GM23338 (cell line): Measurements from ENCODE around the gene FOXP4. TPM values are rescaled to one million over a fixed set of nuclear protein-coding genes. Genes with fewer than 3 reads are reported as not detected.

Experiments used
- ATAC-seq: fragments of 200-7000 bp; cut with Tn5 transposase; 3 replicates; pipeline ENCODE4 v1.9.1; 2020
- DNase-seq: peaks from one replicate; pipeline ENCODE4 v3.0.0-alpha.2; 2015; ENCODE audit warnings: low spot score
- H2AFZ ChIP-seq: fragments of 200-600 bp; sonication (generic); 2 replicates; pipeline ENCODE4 v1.8.0; 2016; ENCODE audit warnings: antibody characterized with exemption, mild to moderate bottlenecking, moderate library complexity
- H3F3A ChIP-seq: fragments of 200-600 bp; sonication (generic); replicated peaks from 2 replicates; pipeline ENCODE4 v1.8.0; 2017; ENCODE audit warnings: antibody characterized with exemption, mixed run types, low read depth
- H3K27ac ChIP-seq: fragments of 200-600 bp; sonication (generic); 2 replicates; pipeline ENCODE4 v1.6.1; 2016; ENCODE audit warnings: low read depth
- H3K27me3 ChIP-seq: fragments of 200-600 bp; sonication (generic); 2 replicates; pipeline ENCODE4 v1.8.0; 2016; ENCODE audit warnings: mild to moderate bottlenecking, mixed run types, moderate library complexity; ENCODE audit not compliant: insufficient read depth
- H3K36me3 ChIP-seq: fragments of 200-600 bp; sonication (generic); 2 replicates; pipeline ENCODE4 v1.8.0; 2016; ENCODE audit warnings: mild to moderate bottlenecking; ENCODE audit not compliant: insufficient read depth
- H3K4me1 ChIP-seq: fragments of 200-600 bp; sonication (generic); 2 replicates; pipeline ENCODE4 v1.8.0; 2016; ENCODE audit warnings: mild to moderate bottlenecking, moderate library complexity; ENCODE audit not compliant: insufficient read depth
- H3K4me2 ChIP-seq: fragments of 200-600 bp; sonication (generic); 2 replicates; pipeline ENCODE4 v1.7.1; 2017; ENCODE audit warnings: mixed run types
- H3K4me3 ChIP-seq: fragments of 200-600 bp; sonication (generic); 2 replicates; pipeline ENCODE4 v1.6.1; 2016; ENCODE audit warnings: mixed run types
- H3K79me2 ChIP-seq: fragments of 200-600 bp; sonication (generic); replicated peaks from 2 replicates; pipeline ENCODE4 v1.8.0; 2017; ENCODE audit warnings: mild to moderate bottlenecking; ENCODE audit not compliant: insufficient read depth
- H3K9me2 ChIP-seq: fragments of 200-600 bp; sonication (generic); 2 replicates; pipeline ENCODE4 v1.8.0; 2017; ENCODE audit not compliant: insufficient read depth
- H4K20me1 ChIP-seq: fragments of 200-600 bp; sonication (generic); replicated peaks from 2 replicates; pipeline ENCODE4 v1.8.0; 2017; ENCODE audit warnings: mild to moderate bottlenecking; ENCODE audit not compliant: insufficient read depth
- H3K27ac Mint-ChIP-seq: 2 replicates; pipeline ENCODE4 v1.8.0; 2020; ENCODE audit warnings: inconsistent platforms, mild to moderate bottlenecking, moderate library complexity, mixed read lengths
- H3K27me3 Mint-ChIP-seq: 3 replicates; pipeline ENCODE4 v1.8.0; 2022; ENCODE audit warnings: low read depth, mild to moderate bottlenecking, moderate library complexity, mixed read lengths, inconsistent platforms; ENCODE audit not compliant: insufficient read depth, poor library complexity
- H3K36me3 Mint-ChIP-seq: 3 replicates; pipeline ENCODE4 v1.8.0; 2021; ENCODE audit warnings: low read depth, mild to moderate bottlenecking, inconsistent platforms, moderate library complexity, mixed read lengths
- H3K4me1 Mint-ChIP-seq: 3 replicates; pipeline ENCODE4 v1.8.0; 2020; ENCODE audit warnings: mild to moderate bottlenecking, inconsistent platforms, mixed read lengths
- H3K4me3 Mint-ChIP-seq: 3 replicates; pipeline ENCODE4 v1.8.0; 2021; ENCODE audit warnings: moderate library complexity, mild to moderate bottlenecking, inconsistent platforms, mixed read lengths
- H3K9me3 Mint-ChIP-seq: 3 replicates; pipeline ENCODE4 v1.8.0; 2020; ENCODE audit warnings: moderate library complexity, mild to moderate bottlenecking, inconsistent platforms, mixed read lengths
- EZH2 ChIP-seq: fragments of 200-600 bp; sonication (generic); IDR thresholded peaks from one replicate; pipeline ENCODE4 v1.8.0; 2017; ENCODE audit warnings: antibody characterized with exemption, mild to moderate bottlenecking, low read depth; ENCODE audit not compliant: unreplicated experiment
- EZH2phosphoT487 ChIP-seq: fragments of 200-600 bp; sonication (generic); IDR thresholded peaks from one replicate; pipeline ENCODE4 v1.8.1; 2018; ENCODE audit warnings: antibody characterized with exemption; ENCODE audit not compliant: unreplicated experiment
- STAT1 ChIP-seq: IDR thresholded peaks from one replicate; pipeline ENCODE4 v1.6.1; 2016; ENCODE audit warnings: antibody characterized with exemption; ENCODE audit not compliant: unreplicated experiment
- ZNF114 ChIP-seq: fragments of 250-450 bp; sonication (Bioruptor Pico); IDR thresholded peaks from 2 replicates; pipeline ENCODE4 v1.5.0; 2020; ENCODE audit warnings: mild to moderate bottlenecking, moderate library complexity
- polyA plus RNA-seq: library from polyadenylated mRNA; unstranded; fragments of >200 nt; fragmentation: Nextera tagmentation; extraction: Ambion mirVana; gene quantifications from 2 replicates; pipeline ENCODE4 v1.2.1, GENCODE V29; 2016
- total RNA-seq: library from RNA; depleted of rRNA; stranded (reverse); fragments of >200 nt; shearing (Covaris generic); gene quantifications from 2 replicates; pipeline ENCODE4 v1.2.3, GENCODE V29; 2014
- TF ChIP-seq, protein P1 (sequence below): IDR thresholded peaks from one replicate; pipeline ENCODE4 v1.6.1; 2018; ENCODE audit warnings: antibody characterized with exemption; ENCODE audit not compliant: unreplicated experiment
- TF ChIP-seq, protein P2 (sequence below): fragments of 250-450 bp; sonication (Bioruptor Pico); IDR thresholded peaks from 2 replicates; pipeline ENCODE4 v1.5.0; 2020; ENCODE audit warnings: mild to moderate bottlenecking, moderate library complexity

FOXP4 gene
- total and polyA plus RNA-seq, 2 experiments from 2014 or later = 5.1 to 13.5 TPM

DNA sequence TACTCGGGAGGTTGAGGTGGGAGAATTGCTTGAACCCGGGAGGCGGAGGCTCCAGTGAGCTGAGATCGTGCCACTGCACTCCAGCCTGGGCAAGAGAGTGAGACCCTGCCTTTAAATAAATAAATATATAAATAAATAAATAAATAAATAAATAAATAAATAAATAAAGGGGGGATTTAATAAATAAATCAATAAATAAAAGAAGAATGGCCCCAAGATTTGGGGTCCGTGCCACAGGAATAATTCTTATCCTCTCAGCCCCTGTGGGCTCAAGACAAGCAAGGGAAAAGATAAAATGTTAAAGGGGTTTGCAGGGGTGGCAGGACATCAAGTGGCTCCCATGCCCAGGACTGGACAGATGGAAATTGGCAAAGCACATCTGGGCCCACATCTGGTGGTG lies 60.9 kb downstream of the FOXP4 start:
- Histone ChIP-seq H3K36me3 (no peaks in the 10 kb centered on the region; the same call in 1 of the 2 replicates), H3K4me3 (no peak overlapping the region), H3K27me3 (0 out of 2 replicates have a peak, but pooled peaks cover 4% of the 10 kb centered on the region), H3K79me2 (no peaks in the 10 kb centered on the region), H2AFZ (no peak overlapping the region), H3K9me2 (no peaks in the 10 kb centered on the region), H3K4me1 (peaks cover 8% of the 10 kb centered on the region), H3K4me2 (no peak overlapping the region), H3F3A (no peaks in the 10 kb centered on the region), H3K27ac (no peak overlapping the region), H4K20me1 (no peaks in the 10 kb centered on the region)
- Mint-ChIP-seq H3K9me3 (peaks cover 4% of the 10 kb centered on the region), H3K27me3 (peaks cover 33% of the 10 kb centered on the region), H3K4me3 (no peak overlapping the region), H3K4me1 (peaks cover 11% of the 10 kb centered on the region), H3K36me3 (no peaks in the 10 kb centered on the region; the same call in 2 of the 3 replicates), H3K27ac (no peak overlapping the region)
- DNase-seq = no peak
- no peak for TF ChIP-seq EZH2
- TF ChIP-seq ZNF114 = no peak
- TF ChIP-seq, protein P1, sequence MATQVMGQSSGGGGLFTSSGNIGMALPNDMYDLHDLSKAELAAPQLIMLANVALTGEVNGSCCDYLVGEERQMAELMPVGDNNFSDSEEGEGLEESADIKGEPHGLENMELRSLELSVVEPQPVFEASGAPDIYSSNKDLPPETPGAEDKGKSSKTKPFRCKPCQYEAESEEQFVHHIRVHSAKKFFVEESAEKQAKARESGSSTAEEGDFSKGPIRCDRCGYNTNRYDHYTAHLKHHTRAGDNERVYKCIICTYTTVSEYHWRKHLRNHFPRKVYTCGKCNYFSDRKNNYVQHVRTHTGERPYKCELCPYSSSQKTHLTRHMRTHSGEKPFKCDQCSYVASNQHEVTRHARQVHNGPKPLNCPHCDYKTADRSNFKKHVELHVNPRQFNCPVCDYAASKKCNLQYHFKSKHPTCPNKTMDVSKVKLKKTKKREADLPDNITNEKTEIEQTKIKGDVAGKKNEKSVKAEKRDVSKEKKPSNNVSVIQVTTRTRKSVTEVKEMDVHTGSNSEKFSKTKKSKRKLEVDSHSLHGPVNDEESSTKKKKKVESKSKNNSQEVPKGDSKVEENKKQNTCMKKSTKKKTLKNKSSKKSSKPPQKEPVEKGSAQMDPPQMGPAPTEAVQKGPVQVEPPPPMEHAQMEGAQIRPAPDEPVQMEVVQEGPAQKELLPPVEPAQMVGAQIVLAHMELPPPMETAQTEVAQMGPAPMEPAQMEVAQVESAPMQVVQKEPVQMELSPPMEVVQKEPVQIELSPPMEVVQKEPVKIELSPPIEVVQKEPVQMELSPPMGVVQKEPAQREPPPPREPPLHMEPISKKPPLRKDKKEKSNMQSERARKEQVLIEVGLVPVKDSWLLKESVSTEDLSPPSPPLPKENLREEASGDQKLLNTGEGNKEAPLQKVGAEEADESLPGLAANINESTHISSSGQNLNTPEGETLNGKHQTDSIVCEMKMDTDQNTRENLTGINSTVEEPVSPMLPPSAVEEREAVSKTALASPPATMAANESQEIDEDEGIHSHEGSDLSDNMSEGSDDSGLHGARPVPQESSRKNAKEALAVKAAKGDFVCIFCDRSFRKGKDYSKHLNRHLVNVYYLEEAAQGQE = no peak
- no peak for TF ChIP-seq EZH2phosphoT487
- no peak for ATAC-seq

DNA sequence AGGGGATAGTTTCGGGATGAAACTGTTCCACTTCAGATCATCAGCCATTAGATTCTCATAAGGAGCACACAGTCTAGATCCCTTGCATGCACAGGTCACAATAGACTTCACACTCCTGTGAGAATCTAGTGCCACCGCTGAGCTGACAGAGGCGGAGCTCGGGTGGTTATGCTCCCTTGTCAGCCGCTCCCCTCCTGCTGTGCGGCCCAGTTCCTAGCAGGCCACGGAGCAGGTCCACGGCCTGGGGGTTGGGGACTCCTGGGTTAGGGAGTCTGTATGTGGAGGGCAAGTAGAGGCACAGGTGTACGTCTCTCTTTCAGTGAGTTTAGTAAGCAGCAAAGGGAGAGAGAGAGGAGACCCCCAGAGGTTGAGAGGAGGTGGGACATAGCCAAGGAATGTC lies 61.6 kb downstream of the FOXP4 start:
- H3K4me3 ChIP-seq = no peak overlapping the region
- H3K4me1 Mint-ChIP-seq = peaks cover 5% of the 10 kb centered on the region
- H3K27me3 ChIP-seq = no peaks in the 10 kb centered on the region
- no peak overlapping the region for H2AFZ ChIP-seq
- peaks cover 30% of the 10 kb centered on the region for H3K27me3 Mint-ChIP-seq
- H3K27ac Mint-ChIP-seq = no peak overlapping the region
- no peak for DNase-seq
- TF ChIP-seq, protein P2, sequence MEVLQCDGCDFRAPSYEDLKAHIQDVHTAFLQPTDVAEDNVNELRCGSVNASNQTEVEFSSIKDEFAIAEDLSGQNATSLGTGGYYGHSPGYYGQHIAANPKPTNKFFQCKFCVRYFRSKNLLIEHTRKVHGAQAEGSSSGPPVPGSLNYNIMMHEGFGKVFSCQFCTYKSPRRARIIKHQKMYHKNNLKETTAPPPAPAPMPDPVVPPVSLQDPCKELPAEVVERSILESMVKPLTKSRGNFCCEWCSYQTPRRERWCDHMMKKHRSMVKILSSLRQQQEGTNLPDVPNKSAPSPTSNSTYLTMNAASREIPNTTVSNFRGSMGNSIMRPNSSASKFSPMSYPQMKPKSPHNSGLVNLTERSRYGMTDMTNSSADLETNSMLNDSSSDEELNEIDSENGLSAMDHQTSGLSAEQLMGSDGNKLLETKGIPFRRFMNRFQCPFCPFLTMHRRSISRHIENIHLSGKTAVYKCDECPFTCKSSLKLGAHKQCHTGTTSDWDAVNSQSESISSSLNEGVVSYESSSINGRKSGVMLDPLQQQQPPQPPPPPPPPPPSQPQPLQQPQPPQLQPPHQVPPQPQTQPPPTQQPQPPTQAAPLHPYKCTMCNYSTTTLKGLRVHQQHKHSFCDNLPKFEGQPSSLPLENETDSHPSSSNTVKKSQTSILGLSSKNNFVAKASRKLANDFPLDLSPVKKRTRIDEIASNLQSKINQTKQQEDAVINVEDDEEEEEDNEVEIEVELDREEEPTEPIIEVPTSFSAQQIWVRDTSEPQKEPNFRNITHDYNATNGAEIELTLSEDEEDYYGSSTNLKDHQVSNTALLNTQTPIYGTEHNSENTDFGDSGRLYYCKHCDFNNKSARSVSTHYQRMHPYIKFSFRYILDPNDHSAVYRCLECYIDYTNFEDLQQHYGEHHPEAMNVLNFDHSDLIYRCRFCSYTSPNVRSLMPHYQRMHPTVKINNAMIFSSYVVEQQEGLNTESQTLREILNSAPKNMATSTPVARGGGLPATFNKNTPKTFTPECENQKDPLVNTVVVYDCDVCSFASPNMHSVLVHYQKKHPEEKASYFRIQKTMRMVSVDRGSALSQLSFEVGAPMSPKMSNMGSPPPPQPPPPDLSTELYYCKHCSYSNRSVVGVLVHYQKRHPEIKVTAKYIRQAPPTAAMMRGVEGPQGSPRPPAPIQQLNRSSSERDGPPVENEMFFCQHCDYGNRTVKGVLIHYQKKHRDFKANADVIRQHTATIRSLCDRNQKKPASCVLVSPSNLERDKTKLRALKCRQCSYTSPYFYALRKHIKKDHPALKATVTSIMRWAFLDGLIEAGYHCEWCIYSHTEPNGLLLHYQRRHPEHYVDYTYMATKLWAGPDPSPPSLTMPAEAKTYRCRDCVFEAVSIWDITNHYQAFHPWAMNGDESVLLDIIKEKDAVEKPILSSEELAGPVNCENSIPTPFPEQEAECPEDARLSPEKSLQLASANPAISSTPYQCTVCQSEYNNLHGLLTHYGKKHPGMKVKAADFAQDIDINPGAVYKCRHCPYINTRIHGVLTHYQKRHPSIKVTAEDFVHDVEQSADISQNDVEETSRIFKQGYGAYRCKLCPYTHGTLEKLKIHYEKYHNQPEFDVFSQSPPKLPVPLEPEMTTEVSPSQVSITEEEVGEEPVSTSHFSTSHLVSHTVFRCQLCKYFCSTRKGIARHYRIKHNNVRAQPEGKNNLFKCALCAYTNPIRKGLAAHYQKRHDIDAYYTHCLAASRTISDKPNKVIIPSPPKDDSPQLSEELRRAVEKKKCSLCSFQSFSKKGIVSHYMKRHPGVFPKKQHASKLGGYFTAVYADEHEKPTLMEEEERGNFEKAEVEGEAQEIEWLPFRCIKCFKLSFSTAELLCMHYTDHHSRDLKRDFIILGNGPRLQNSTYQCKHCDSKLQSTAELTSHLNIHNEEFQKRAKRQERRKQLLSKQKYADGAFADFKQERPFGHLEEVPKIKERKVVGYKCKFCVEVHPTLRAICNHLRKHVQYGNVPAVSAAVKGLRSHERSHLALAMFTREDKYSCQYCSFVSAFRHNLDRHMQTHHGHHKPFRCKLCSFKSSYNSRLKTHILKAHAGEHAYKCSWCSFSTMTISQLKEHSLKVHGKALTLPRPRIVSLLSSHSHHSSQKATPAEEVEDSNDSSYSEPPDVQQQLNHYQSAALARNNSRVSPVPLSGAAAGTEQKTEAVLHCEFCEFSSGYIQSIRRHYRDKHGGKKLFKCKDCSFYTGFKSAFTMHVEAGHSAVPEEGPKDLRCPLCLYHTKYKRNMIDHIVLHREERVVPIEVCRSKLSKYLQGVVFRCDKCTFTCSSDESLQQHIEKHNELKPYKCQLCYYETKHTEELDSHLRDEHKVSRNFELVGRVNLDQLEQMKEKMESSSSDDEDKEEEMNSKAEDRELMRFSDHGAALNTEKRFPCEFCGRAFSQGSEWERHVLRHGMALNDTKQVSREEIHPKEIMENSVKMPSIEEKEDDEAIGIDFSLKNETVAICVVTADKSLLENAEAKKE (CRISPR knock-in tag) = no peak
- no peak for TF ChIP-seq EZH2phosphoT487
- TF ChIP-seq STAT1 = no peak
- peaks cover 1% of the 10 kb centered on the region for H3K4me1 ChIP-seq
- no peaks in the 10 kb centered on the region for H3F3A ChIP-seq
- H4K20me1 ChIP-seq = no peaks in the 10 kb centered on the region
- peaks cover 5% of the 10 kb centered on the region for H3K36me3 Mint-ChIP-seq
- H3K36me3 ChIP-seq = no peaks in the 10 kb centered on the region; the same call in 1 of the 2 replicates
- no peaks in the 10 kb centered on the region for H3K9me2 ChIP-seq
- H3K4me2 ChIP-seq = no peak overlapping the region
- no peaks in the 10 kb centered on the region for H3K79me2 ChIP-seq
- ATAC-seq = no peak
- H3K4me3 Mint-ChIP-seq = no peak overlapping the region
- no peak overlapping the region for H3K27ac ChIP-seq
- H3K9me3 Mint-ChIP-seq = peaks cover 10% of the 10 kb centered on the region
